ENCODE data around the gene WDR75.
"Not testable (repeated sequence)": the region's sequence is repeated elsewhere in the genome, so short reads cannot be mapped to it uniquely, and the experiment has no call there.

WDR75 gene

GRCh38 chr2:189411860-189412259 is 29.4 kb upstream of the WDR75 start:
- Histone ChIP-seq H3K4me3 (ENCODE audit: low read depth in 1 of 5, low read length in 5 of 5) (no peak overlapping the region), H3K27ac (ENCODE audit: low read depth, low read length) (peak overlapping the region; percentile 83), H3K9ac (ENCODE audit: low read length in 5 of 5) (no peak overlapping the region), H3K27me3 (ENCODE audit: control insufficient read depth in 5 of 5, insufficient read depth in 4 of 5, low read length in 5 of 5) (no peaks in the 10 kb centered on the region), H3K36me3 (ENCODE audit: control insufficient read depth in 5 of 5, insufficient read depth in 5 of 5, low read length in 5 of 5) (no peaks in the 10 kb centered on the region), H3K4me1 (ENCODE audit: control insufficient read depth in 5 of 5, insufficient read depth in 5 of 5, low read length in 5 of 5) (peaks cover 0 to 17% (median 10%) of the 10 kb centered on the region in 5 donors), H3K9me3 (ENCODE audit: control insufficient read depth in 5 of 5, low read length in 5 of 5) (no peaks in the 10 kb centered on the region)

- Histone ChIP-seq H3K36me3 (ENCODE audit: control insufficient read depth in 5 of 5, insufficient read depth in 5 of 5, low read length in 5 of 5) (no peaks in the 10 kb centered on the region), H3K9ac (ENCODE audit: low read length in 5 of 5) (no peak overlapping the region), H3K27me3 (ENCODE audit: control insufficient read depth in 5 of 5, insufficient read depth in 4 of 5, low read length in 5 of 5) (no peaks in the 10 kb centered on the region), H3K4me3 (ENCODE audit: low read depth in 1 of 5, low read length in 5 of 5) (no peak overlapping the region), H3K27ac (ENCODE audit: low read depth, low read length) (peak overlapping the region; percentile 83), H3K4me1 (ENCODE audit: control insufficient read depth in 5 of 5, insufficient read depth in 5 of 5, low read length in 5 of 5) (peaks cover 0 to 17% (median 10%) of the 10 kb centered on the region in 5 donors), H3K9me3 (ENCODE audit: control insufficient read depth in 5 of 5, low read length in 5 of 5) (no peaks in the 10 kb centered on the region)
Measured at GRCh38 chr2:189412330-189412953, 28.8 kb upstream of the WDR75 start.

GRCh38 chr2:189413249-189413648 is 28.0 kb upstream of the WDR75 start:
- no peak overlapping the region for H3K27ac ChIP-seq (ENCODE audit: low read depth, low read length)
- no peaks in the 10 kb centered on the region for H3K36me3 ChIP-seq (ENCODE audit: control insufficient read depth in 5 of 5, insufficient read depth in 5 of 5, low read length in 5 of 5)
- H3K9me3 ChIP-seq (ENCODE audit: control insufficient read depth in 5 of 5, low read length in 5 of 5), result no peaks in the 10 kb centered on the region
- no peak overlapping the region for H3K9ac ChIP-seq (ENCODE audit: low read length in 5 of 5)
- H3K4me3 ChIP-seq (ENCODE audit: low read depth in 1 of 5, low read length in 5 of 5), result no peak overlapping the region
- peaks cover 0 to 9% (median 4%) of the 10 kb centered on the region in 5 donors for H3K4me1 ChIP-seq (ENCODE audit: control insufficient read depth in 5 of 5, insufficient read depth in 5 of 5, low read length in 5 of 5)
- H3K27me3 ChIP-seq (ENCODE audit: control insufficient read depth in 5 of 5, insufficient read depth in 4 of 5, low read length in 5 of 5), result no peaks in the 10 kb centered on the region

GRCh38 chr2:189421644-189422043 is 19.6 kb upstream of the WDR75 start:
- Histone ChIP-seq H3K4me1 (ENCODE audit: control insufficient read depth in 5 of 5, insufficient read depth in 5 of 5, low read length in 5 of 5) (no peaks in the 10 kb centered on the region), H3K36me3 (ENCODE audit: control insufficient read depth in 5 of 5, insufficient read depth in 5 of 5, low read length in 5 of 5) (no peaks in the 10 kb centered on the region), H3K4me3 (ENCODE audit: low read depth in 1 of 5, low read length in 5 of 5) (no peak overlapping the region), H3K9ac (ENCODE audit: low read length in 5 of 5) (no peak overlapping the region), H3K9me3 (ENCODE audit: control insufficient read depth in 5 of 5, low read length in 5 of 5) (no peaks in the 10 kb centered on the region), H3K27ac (ENCODE audit: low read depth, low read length) (no peak overlapping the region), H3K27me3 (ENCODE audit: control insufficient read depth in 5 of 5, insufficient read depth in 4 of 5, low read length in 5 of 5) (no peaks in the 10 kb centered on the region)

GRCh38 chr2:189424961-189425360 is 16.3 kb upstream of the WDR75 start:
- no peak overlapping the region for H3K4me3 ChIP-seq (ENCODE audit: low read depth in 1 of 5, low read length in 5 of 5)
- no peaks in the 10 kb centered on the region for H3K4me1 ChIP-seq (ENCODE audit: control insufficient read depth in 5 of 5, insufficient read depth in 5 of 5, low read length in 5 of 5)
- H3K9ac ChIP-seq (ENCODE audit: low read length in 5 of 5), result no peak overlapping the region
- H3K27me3 ChIP-seq (ENCODE audit: control insufficient read depth in 5 of 5, insufficient read depth in 4 of 5, low read length in 5 of 5), result no peaks in the 10 kb centered on the region
- H3K36me3 ChIP-seq (ENCODE audit: control insufficient read depth in 5 of 5, insufficient read depth in 5 of 5, low read length in 5 of 5), result no peaks in the 10 kb centered on the region
- H3K9me3 ChIP-seq (ENCODE audit: control insufficient read depth in 5 of 5, low read length in 5 of 5), result no peaks in the 10 kb centered on the region
- no peak overlapping the region for H3K27ac ChIP-seq (ENCODE audit: low read depth, low read length)

- Histone ChIP-seq H3K9ac (ENCODE audit: low read length in 5 of 5) (no peak overlapping the region), H3K4me1 (ENCODE audit: control insufficient read depth in 5 of 5, insufficient read depth in 5 of 5, low read length in 5 of 5) (no peaks in the 10 kb centered on the region), H3K27me3 (ENCODE audit: control insufficient read depth in 5 of 5, insufficient read depth in 4 of 5, low read length in 5 of 5) (no peaks in the 10 kb centered on the region), H3K36me3 (ENCODE audit: control insufficient read depth in 5 of 5, insufficient read depth in 5 of 5, low read length in 5 of 5) (no peaks in the 10 kb centered on the region), H3K9me3 (ENCODE audit: control insufficient read depth in 5 of 5, low read length in 5 of 5) (no peaks in the 10 kb centered on the region), H3K27ac (ENCODE audit: low read depth, low read length) (no peak overlapping the region), H3K4me3 (ENCODE audit: low read depth in 1 of 5, low read length in 5 of 5) (no peak overlapping the region)
Measured at GRCh38 chr2:189425676-189426075, 15.6 kb upstream of the WDR75 start.

- Histone ChIP-seq H3K36me3 (ENCODE audit: control insufficient read depth in 5 of 5, insufficient read depth in 5 of 5, low read length in 5 of 5) (no peaks in the 10 kb centered on the region), H3K27ac (ENCODE audit: low read depth, low read length) (no peak overlapping the region), H3K4me3 (ENCODE audit: low read depth in 1 of 5, low read length in 5 of 5) (no peak overlapping the region), H3K27me3 (ENCODE audit: control insufficient read depth in 5 of 5, insufficient read depth in 4 of 5, low read length in 5 of 5) (no peaks in the 10 kb centered on the region), H3K9ac (ENCODE audit: low read length in 5 of 5) (no peak overlapping the region), H3K9me3 (ENCODE audit: control insufficient read depth in 5 of 5, low read length in 5 of 5) (no peaks in the 10 kb centered on the region), H3K4me1 (ENCODE audit: control insufficient read depth in 5 of 5, insufficient read depth in 5 of 5, low read length in 5 of 5) (no peaks in the 10 kb centered on the region)
Measured at GRCh38 chr2:189426886-189427285, 14.4 kb upstream of the WDR75 start.

- no peak overlapping the region for H3K9ac ChIP-seq (ENCODE audit: low read length in 5 of 5)
- no peaks in the 10 kb centered on the region for H3K4me1 ChIP-seq (ENCODE audit: control insufficient read depth in 5 of 5, insufficient read depth in 5 of 5, low read length in 5 of 5)
- no peak overlapping the region for H3K27ac ChIP-seq (ENCODE audit: low read depth, low read length)
- H3K9me3 ChIP-seq (ENCODE audit: control insufficient read depth in 5 of 5, low read length in 5 of 5), result no peaks in the 10 kb centered on the region
- H3K4me3 ChIP-seq (ENCODE audit: low read depth in 1 of 5, low read length in 5 of 5), result no peak overlapping the region
- no peaks in the 10 kb centered on the region for H3K36me3 ChIP-seq (ENCODE audit: control insufficient read depth in 5 of 5, insufficient read depth in 5 of 5, low read length in 5 of 5)
- no peaks in the 10 kb centered on the region for H3K27me3 ChIP-seq (ENCODE audit: control insufficient read depth in 5 of 5, insufficient read depth in 4 of 5, low read length in 5 of 5)
Measured at GRCh38 chr2:189427872-189428271, 13.4 kb upstream of the WDR75 start.

GRCh38 chr2:189430448-189430847 is 10.8 kb upstream of the WDR75 start:
- not testable (repeated sequence) for H3K27me3 ChIP-seq (ENCODE audit: control insufficient read depth in 5 of 5, insufficient read depth in 4 of 5, low read length in 5 of 5); H3K4me1 ChIP-seq (ENCODE audit: control insufficient read depth in 5 of 5, insufficient read depth in 5 of 5, low read length in 5 of 5); H3K27ac ChIP-seq (ENCODE audit: low read depth, low read length)

GRCh38 chr2:189435803-189436202 is 5.5 kb upstream of the WDR75 start:
- not testable (repeated sequence) for H3K27ac ChIP-seq (ENCODE audit: low read depth, low read length); H3K4me1 ChIP-seq (ENCODE audit: control insufficient read depth in 5 of 5, insufficient read depth in 5 of 5, low read length in 5 of 5); H3K36me3 ChIP-seq (ENCODE audit: control insufficient read depth in 5 of 5, insufficient read depth in 5 of 5, low read length in 5 of 5); H3K4me3 ChIP-seq (ENCODE audit: low read depth in 1 of 5, low read length in 5 of 5); H3K27me3 ChIP-seq (ENCODE audit: control insufficient read depth in 5 of 5, insufficient read depth in 4 of 5, low read length in 5 of 5); H3K9ac ChIP-seq (ENCODE audit: low read length in 5 of 5); H3K9me3 ChIP-seq (ENCODE audit: control insufficient read depth in 5 of 5, low read length in 5 of 5)

More at GRCh38 chr2:189430448-189430847, 10.8 kb upstream of the WDR75 start:
- not testable (repeated sequence) for H3K36me3 ChIP-seq (ENCODE audit: control insufficient read depth in 5 of 5, insufficient read depth in 5 of 5, low read length in 5 of 5); H3K9ac ChIP-seq (ENCODE audit: low read length in 5 of 5); H3K9me3 ChIP-seq (ENCODE audit: control insufficient read depth in 5 of 5, low read length in 5 of 5); H3K4me3 ChIP-seq (ENCODE audit: low read depth in 1 of 5, low read length in 5 of 5)

- Histone ChIP-seq H3K4me1 (ENCODE audit: control insufficient read depth in 5 of 5, insufficient read depth in 5 of 5, low read length in 5 of 5) (peaks cover 2 to 20% (median 17%) of the 10 kb centered on the region in 5 donors), H3K27me3 (ENCODE audit: control insufficient read depth in 5 of 5, insufficient read depth in 4 of 5, low read length in 5 of 5) (no peaks in the 10 kb centered on the region), H3K9ac (ENCODE audit: low read length in 5 of 5) (no peak overlapping the region), H3K36me3 (ENCODE audit: control insufficient read depth in 5 of 5, insufficient read depth in 5 of 5, low read length in 5 of 5) (no peaks in the 10 kb centered on the region), H3K9me3 (ENCODE audit: control insufficient read depth in 5 of 5, low read length in 5 of 5) (no peaks in the 10 kb centered on the region), H3K4me3 (ENCODE audit: low read depth in 1 of 5, low read length in 5 of 5) (no peak overlapping the region), H3K27ac (ENCODE audit: low read depth, low read length) (no peak overlapping the region)
Measured at GRCh38 chr2:189437926-189438325, 3.3 kb upstream of the WDR75 start.

Measured in subcutaneous abdominal adipose tissue (tissue), 5 donors.